ENCODE data around the gene ITGAL. TPM values are rescaled to one million over a fixed set of nuclear protein-coding genes. Genes with fewer than 3 reads are reported as not detected.
A peak's percentile ranks its signal among the peaks of the same experiment; 100 is the strongest.

ITGAL gene
- total and polyA plus RNA-seq, 2 donors, result 48.6 to 51.3 TPM

GRCh38 chr16:30555315-30556124, 83.0 kb downstream of the ITGAL start:
- peaks cover 0 to 2% of the 10 kb centered on the region in 2 donors for H3K27me3 ChIP-seq (ENCODE audit: control insufficient read depth in 2 of 2, insufficient read depth in 1 of 2, low read length in 1 of 2)
- H3K36me3 ChIP-seq (ENCODE audit: control insufficient read depth in 2 of 2, insufficient read depth in 2 of 2, low read length in 1 of 2), result peaks cover 32 to 41% of the 10 kb centered on the region in 2 donors
- H3K9me3 ChIP-seq (ENCODE audit: control insufficient read depth in 2 of 2, insufficient read depth in 1 of 2, low read length in 1 of 2), result peaks cover 0 to 8% of the 10 kb centered on the region in 2 donors
- no peak overlapping the region for H3K27ac ChIP-seq (ENCODE audit: low read depth in 1 of 2, low read length in 1 of 2)
- peaks cover 8 to 50% of the 10 kb centered on the region in 2 donors for H3K4me1 ChIP-seq (ENCODE audit: control insufficient read depth in 2 of 2, insufficient read depth in 2 of 2, low read length in 2 of 2)
- no peak for DNase-seq (ENCODE audit: low read depth in 6 of 9, low spot score in 9 of 9)
- H3K4me3 ChIP-seq (ENCODE audit: low read length in 2 of 2), result no peak overlapping the region
- 98% methylated on average over 69 of the region's 69 CpGs for WGBS

- no peak overlapping the region for H3K4me3 ChIP-seq (ENCODE audit: low read length in 2 of 2)
- peaks cover 0 to 8% of the 10 kb centered on the region in 2 donors for H3K9me3 ChIP-seq (ENCODE audit: control insufficient read depth in 2 of 2, insufficient read depth in 1 of 2, low read length in 1 of 2)
- H3K36me3 ChIP-seq (ENCODE audit: control insufficient read depth in 2 of 2, insufficient read depth in 2 of 2, low read length in 1 of 2), result peaks cover 32 to 41% of the 10 kb centered on the region in 2 donors
- peaks cover 0 to 4% of the 10 kb centered on the region in 2 donors for H3K27me3 ChIP-seq (ENCODE audit: control insufficient read depth in 2 of 2, insufficient read depth in 1 of 2, low read length in 1 of 2)
- H3K27ac ChIP-seq (ENCODE audit: low read depth in 1 of 2, low read length in 1 of 2), result no peak overlapping the region
- WGBS, result 93% methylated on average over 10 of the region's 10 CpGs
- H3K4me1 ChIP-seq (ENCODE audit: control insufficient read depth in 2 of 2, insufficient read depth in 2 of 2, low read length in 2 of 2), result peaks cover 10 to 52% of the 10 kb centered on the region in 2 donors
- no peak for DNase-seq (ENCODE audit: low read depth in 6 of 9, low spot score in 9 of 9)
Observed at GRCh38 chr16:30556125-30556473, 83.6 kb downstream of the ITGAL start.

- WGBS, result 3% methylated on average over 17 of the region's 17 CpGs
- peaks cover 30 to 38% of the 10 kb centered on the region in 2 donors for H3K36me3 ChIP-seq (ENCODE audit: control insufficient read depth in 2 of 2, insufficient read depth in 2 of 2, low read length in 1 of 2)
- H3K27me3 ChIP-seq (ENCODE audit: control insufficient read depth in 2 of 2, insufficient read depth in 1 of 2, low read length in 1 of 2), result peaks cover 0 to 9% of the 10 kb centered on the region in 2 donors
- peaks cover 12 to 44% of the 10 kb centered on the region in 2 donors for H3K4me1 ChIP-seq (ENCODE audit: control insufficient read depth in 2 of 2, insufficient read depth in 2 of 2, low read length in 2 of 2)
- H3K9me3 ChIP-seq (ENCODE audit: control insufficient read depth in 2 of 2, insufficient read depth in 1 of 2, low read length in 1 of 2), result peaks cover 0 to 5% of the 10 kb centered on the region in 2 donors
- DNase-seq (ENCODE audit: low read depth in 6 of 9, low spot score in 9 of 9), result no peak
- peak overlapping the region; percentile 92 to 97 for H3K27ac ChIP-seq (ENCODE audit: low read depth in 1 of 2, low read length in 1 of 2)
- peak overlapping the region; percentile 73 to 86 for H3K4me3 ChIP-seq (ENCODE audit: low read length in 2 of 2)
Observed at GRCh38 chr16:30557707-30557956, 85.1 kb downstream of the ITGAL start.

- Histone ChIP-seq H3K27me3 (ENCODE audit: control insufficient read depth in 2 of 2, insufficient read depth in 1 of 2, low read length in 1 of 2) (peaks cover 0 to 9% of the 10 kb centered on the region in 2 donors), H3K4me3 (ENCODE audit: low read length in 2 of 2) (peak within 1 kb of the TSS; percentile 73 to 86), H3K4me1 (ENCODE audit: control insufficient read depth in 2 of 2, insufficient read depth in 2 of 2, low read length in 2 of 2) (peaks cover 12 to 39% of the 10 kb centered on the region in 2 donors), H3K36me3 (ENCODE audit: control insufficient read depth in 2 of 2, insufficient read depth in 2 of 2, low read length in 1 of 2) (peaks cover 25 to 33% of the 10 kb centered on the region in 2 donors), H3K9me3 (ENCODE audit: control insufficient read depth in 2 of 2, insufficient read depth in 1 of 2, low read length in 1 of 2) (peaks cover 0 to 5% of the 10 kb centered on the region in 2 donors), H3K27ac (ENCODE audit: low read depth in 1 of 2, low read length in 1 of 2) (peak within 1 kb of the TSS; percentile 92 to 97)
- under 1% methylated on average over 74 of the region's 74 CpGs for WGBS
- peak; percentile 76 to 97 (median 87) for DNase-seq (ENCODE audit: low read depth in 6 of 9, low spot score in 9 of 9)
Observed at GRCh38 chr16:30557957-30558788, 85.6 kb downstream of the ITGAL start, which contains the start of gene ZNF764. Gene ZNF764 (minus strand): TSS chr16:30558374. CDS start chr16:30558182, 192 bp downstream.

GRCh38 chr16:30558789-30559377, 86.3 kb downstream of the ITGAL start:
- H3K4me1 ChIP-seq (ENCODE audit: control insufficient read depth in 2 of 2, insufficient read depth in 2 of 2, low read length in 2 of 2), result peaks cover 12 to 35% of the 10 kb centered on the region in 2 donors

GRCh38 chr16:30559690-30560089, 87.1 kb downstream of the ITGAL start:
- Histone ChIP-seq H3K27me3 (ENCODE audit: control insufficient read depth in 2 of 2, insufficient read depth in 1 of 2, low read length in 1 of 2) (peaks cover 0 to 9% of the 10 kb centered on the region in 2 donors), H3K27ac (ENCODE audit: low read depth in 1 of 2, low read length in 1 of 2) (peak overlapping the region in 1 of 2 donors; percentile 27), H3K36me3 (ENCODE audit: control insufficient read depth in 2 of 2, insufficient read depth in 2 of 2, low read length in 1 of 2) (peaks cover 15 to 19% of the 10 kb centered on the region in 2 donors), H3K4me1 (ENCODE audit: control insufficient read depth in 2 of 2, insufficient read depth in 2 of 2, low read length in 2 of 2) (peaks cover 12 to 35% of the 10 kb centered on the region in 2 donors), H3K4me3 (ENCODE audit: low read length in 2 of 2) (no peak overlapping the region), H3K9me3 (ENCODE audit: control insufficient read depth in 2 of 2, insufficient read depth in 1 of 2, low read length in 1 of 2) (peaks cover 0 to 5% of the 10 kb centered on the region in 2 donors)
- DNase-seq (ENCODE audit: low read depth in 6 of 9, low spot score in 9 of 9), result no peak
- WGBS, result 93% methylated on average over 6 of the region's 6 CpGs

More at GRCh38 chr16:30558789-30559377, 86.3 kb downstream of the ITGAL start:
- Histone ChIP-seq H3K27me3 (ENCODE audit: control insufficient read depth in 2 of 2, insufficient read depth in 1 of 2, low read length in 1 of 2) (peaks cover 0 to 9% of the 10 kb centered on the region in 2 donors), H3K36me3 (ENCODE audit: control insufficient read depth in 2 of 2, insufficient read depth in 2 of 2, low read length in 1 of 2) (peaks cover 22 to 27% of the 10 kb centered on the region in 2 donors), H3K9me3 (ENCODE audit: control insufficient read depth in 2 of 2, insufficient read depth in 1 of 2, low read length in 1 of 2) (peaks cover 0 to 5% of the 10 kb centered on the region in 2 donors), H3K4me3 (ENCODE audit: low read length in 2 of 2) (peak overlapping the region; percentile 73 to 86), H3K27ac (ENCODE audit: low read depth in 1 of 2, low read length in 1 of 2) (peak overlapping the region; percentile 92 to 97)
- no peak for DNase-seq (ENCODE audit: low read depth in 6 of 9, low spot score in 9 of 9)
- WGBS, result 95% methylated on average over 21 of the region's 21 CpGs

- Histone ChIP-seq H3K9me3 (ENCODE audit: control insufficient read depth in 2 of 2, insufficient read depth in 1 of 2, low read length in 1 of 2) (peaks cover 0 to 5% of the 10 kb centered on the region in 2 donors), H3K36me3 (ENCODE audit: control insufficient read depth in 2 of 2, insufficient read depth in 2 of 2, low read length in 1 of 2) (peaks cover 0 to 3% of the 10 kb centered on the region in 2 donors), H3K27me3 (ENCODE audit: control insufficient read depth in 2 of 2, insufficient read depth in 1 of 2, low read length in 1 of 2) (peaks cover 0 to 9% of the 10 kb centered on the region in 2 donors), H3K27ac (ENCODE audit: low read depth in 1 of 2, low read length in 1 of 2) (peak overlapping the region in 1 of 2 donors; percentile 68), H3K4me3 (ENCODE audit: low read length in 2 of 2) (peak overlapping the region; percentile 43 to 48), H3K4me1 (ENCODE audit: control insufficient read depth in 2 of 2, insufficient read depth in 2 of 2, low read length in 2 of 2) (peaks cover 12 to 40% of the 10 kb centered on the region in 2 donors)
- 19% methylated on average over 46 of the region's 46 CpGs for WGBS
- DNase-seq (ENCODE audit: low read depth in 6 of 9, low spot score in 9 of 9), result peak in 1 of 9 donors; percentile 47
Observed at GRCh38 chr16:30561089-30561816, 88.7 kb downstream of the ITGAL start.

GRCh38 chr16:30562021-30562420, 89.5 kb downstream of the ITGAL start:
- peaks cover 12 to 41% of the 10 kb centered on the region in 2 donors for H3K4me1 ChIP-seq (ENCODE audit: control insufficient read depth in 2 of 2, insufficient read depth in 2 of 2, low read length in 2 of 2)
- no peak overlapping the region for H3K27ac ChIP-seq (ENCODE audit: low read depth in 1 of 2, low read length in 1 of 2)
- 97% methylated on average over 14 of the region's 14 CpGs for WGBS
- H3K27me3 ChIP-seq (ENCODE audit: control insufficient read depth in 2 of 2, insufficient read depth in 1 of 2, low read length in 1 of 2), result peaks cover 0 to 9% of the 10 kb centered on the region in 2 donors
- H3K36me3 ChIP-seq (ENCODE audit: control insufficient read depth in 2 of 2, insufficient read depth in 2 of 2, low read length in 1 of 2), result no peaks in the 10 kb centered on the region
- H3K4me3 ChIP-seq (ENCODE audit: low read length in 2 of 2), result no peak overlapping the region
- peaks cover 0 to 5% of the 10 kb centered on the region in 2 donors for H3K9me3 ChIP-seq (ENCODE audit: control insufficient read depth in 2 of 2, insufficient read depth in 1 of 2, low read length in 1 of 2)
- no peak for DNase-seq (ENCODE audit: low read depth in 6 of 9, low spot score in 9 of 9)

Measured in thymus (tissue), 11 donors.